K562 (cell line): ENCODE measurements around the gene TTC33. TPM values are rescaled to one million over a fixed set of nuclear protein-coding genes. Genes with fewer than 3 reads are reported as not detected.

Source experiments
- ARID3A ChIP-seq: IDR thresholded peaks from 2 replicates; pipeline ENCODE4 v1.6.1; 2012; ENCODE audit warnings: low read depth, low read length, improper control_type of control experiment, borderline replicate concordance
- BCOR ChIP-seq: fragments of 450-650 bp; IDR thresholded peaks from 2 replicates; pipeline ENCODE4 v1.6.1; 2016
- BRCA1 ChIP-seq, 2 experiments: fragments of 450-650 bp in 1 of 2; sonication (generic) in 1 of 2; formaldehyde crosslinking in 1 of 2; IDR thresholded peaks; 2 replicates each; pipeline versions ENCODE4 v1.5.0 to v1.6.1; 2017 to 2020; ENCODE audit warnings: mild to moderate bottlenecking in 1 of 2, missing genetic modification reagents in 1 of 2
- CCNT2 ChIP-seq: IDR thresholded peaks from 2 replicates; pipeline ENCODE4 v1.6.1; 2011; ENCODE audit warnings: borderline replicate concordance, low read depth, mild to moderate bottlenecking, moderate library complexity, mixed read lengths, low read length; ENCODE audit not compliant: insufficient read length; ENCODE audit errors: extremely low read depth
- KDM2B ChIP-seq: fragments of 250-450 bp; sonication (Bioruptor Pico); IDR thresholded peaks from 2 replicates; pipeline ENCODE4 v1.8.0; 2021; ENCODE audit warnings: mild to moderate bottlenecking, moderate library complexity
- KLF6 ChIP-seq: fragments of 250-450 bp; sonication (Bioruptor Pico); IDR thresholded peaks from 2 replicates; pipeline ENCODE4 v1.4.0; 2020; ENCODE audit warnings: mild to moderate bottlenecking, moderate library complexity, borderline replicate concordance
- LARP7 ChIP-seq: fragments of 450-650 bp; IDR thresholded peaks from 2 replicates; pipeline ENCODE4 v1.6.1; 2016
- NEUROD1 ChIP-seq: fragments of 150-350 bp; IDR thresholded peaks from 2 replicates; pipeline ENCODE4 v1.6.1; 2014; ENCODE audit warnings: borderline replicate concordance, low read length, low read depth; ENCODE audit not compliant: partially characterized antibody
- NR2C1 ChIP-seq, 2 experiments: fragments of 450-650 bp; IDR thresholded peaks; 2 replicates each; pipeline ENCODE4 v1.6.1; 2017; ENCODE audit warnings: mild to moderate bottlenecking in 2 of 2, antibody characterized with exemption in 1 of 2, inconsistent platforms in 1 of 2, missing compliant biosample characterization in 1 of 2, missing genetic modification characterization in 1 of 2
- POLR2AphosphoS2 ChIP-seq: IDR thresholded peaks from 2 replicates; pipeline ENCODE4 v1.6.1; 2012; ENCODE audit warnings: low read length, improper control_type of control experiment
- RBBP5 ChIP-seq: fragments of 200-600 bp; sonication (generic); IDR thresholded peaks from 2 replicates; pipeline ENCODE4 v1.6.1; 2012; ENCODE audit warnings: borderline replicate concordance, mild to moderate bottlenecking, low read length, control low read depth, inconsistent platforms; ENCODE audit not compliant: insufficient read depth, poor library complexity, severe bottlenecking
- SIX5 ChIP-seq, 2 experiments: IDR thresholded peaks; 2 replicates each; pipeline ENCODE4 v1.6.1; 2011; ENCODE audit warnings: low read length in 2 of 2, borderline replicate concordance in 1 of 2, low read depth in 1 of 2, mild to moderate bottlenecking in 1 of 2, moderate library complexity in 1 of 2; ENCODE audit not compliant: insufficient read depth in 1 of 2
- SMAD4 ChIP-seq: fragments of 250-450 bp; sonication (Bioruptor Pico); conservative IDR thresholded peaks from 2 replicates; pipeline ENCODE4 v1.8.0; 2021; ENCODE audit warnings: inconsistent platforms, mild to moderate bottlenecking, moderate library complexity
- SRSF3 ChIP-seq: fragments of 200-400 bp; formaldehyde crosslinking; IDR thresholded peaks from 2 replicates; pipeline ENCODE4 v1.6.1; 2016; ENCODE audit warnings: mild to moderate bottlenecking, low read length, moderate library complexity; ENCODE audit not compliant: insufficient read depth
- U2AF1 ChIP-seq: fragments of 200-400 bp; formaldehyde crosslinking; optimal IDR thresholded peaks from 2 replicates; pipeline ENCODE3; 2017; ENCODE audit warnings: mild to moderate bottlenecking, low read depth, low read length, moderate library complexity
- U2AF2 ChIP-seq: fragments of 200-400 bp; formaldehyde crosslinking; optimal IDR thresholded peaks from 2 replicates; pipeline ENCODE3; 2017; ENCODE audit warnings: low read depth, mild to moderate bottlenecking, low read length
- XRCC5 ChIP-seq: fragments of 200-400 bp; formaldehyde crosslinking; IDR thresholded peaks from 2 replicates; pipeline ENCODE4 v1.6.1; 2017; ENCODE audit warnings: low read depth, mild to moderate bottlenecking, low read length
- ZFP30 ChIP-seq: fragments of 250-450 bp; sonication (Bioruptor Pico); IDR thresholded peaks from 2 replicates; pipeline ENCODE4 v1.8.0; 2022; ENCODE audit warnings: moderate library complexity, mild to moderate bottlenecking, inconsistent platforms, borderline replicate concordance
- ZSCAN29 ChIP-seq: fragments of 450-650 bp; IDR thresholded peaks from 2 replicates; pipeline ENCODE4 v1.6.1; 2017
- polyA plus RNA-seq, 8 experiments: library from polyadenylated mRNA; depleted of rRNA in 4 of 8; stranded (reverse) in 5 of 8; unstranded in 3 of 8; fragments of >200 nt; fragmentation: Nextera tagmentation in 2 of 8; fragmentation: Illumina TruSeq in 1 of 8; extraction: Ambion mirVana in 2 of 8; extraction: Trizol in 1 of 8; gene quantifications; 2 replicates each; pipeline versions ENCODE4 v1.2.1 to v1.2.3, GENCODE V29; 2011 to 2014; ENCODE audit warnings: inconsistent platforms in 1 of 8, missing spikeins in 1 of 8
- total RNA-seq, 7 experiments: library from RNA; depleted of rRNA in 6 of 7; stranded (reverse); fragments of >200 nt in 6 of 7; fragmentation: Illumina TruSeq in 2 of 7; extraction: Trizol in 2 of 7; gene quantifications; 2 replicates each; pipeline versions ENCODE4 v1.2.1 to v1.2.3, GENCODE V29; 2011 to 2021; ENCODE audit warnings: low replicate concordance in 1 of 7
- TF ChIP-seq, protein P1 (sequence below): sonication (generic); formaldehyde crosslinking; IDR thresholded peaks from 2 replicates; pipeline ENCODE4 v1.8.0; 2022; ENCODE audit warnings: missing genetic modification reagents, mild to moderate bottlenecking, moderate library complexity, borderline replicate concordance
- TF ChIP-seq, protein P2 (sequence below): sonication (generic); formaldehyde crosslinking; IDR thresholded peaks from 2 replicates; pipeline ENCODE4 v1.8.1; 2023; ENCODE audit warnings: mild to moderate bottlenecking, missing genetic modification reagents

TTC33 gene
- total and polyA plus RNA-seq, 9 of the 15 experiments (the other 6 are each of a cell fraction or from before 2014, with no cell fraction given): 11.5 to 24.9 (median 21.1) TPM

- TF ChIP-seq BRCA1 (IDR thresholded peaks at IDR 0.05): no peak
- TF ChIP-seq BRCA1 (CRISPR knock-in tag; IDR thresholded peaks at IDR 0.05): peak; percentile 92; the same call in 1 of the 2 replicates
- TF ChIP-seq BCOR: peak; percentile 94
- peak; percentile 88; the same call in 1 of the 2 replicates for TF ChIP-seq XRCC5
- peak; percentile 74 for TF ChIP-seq ZSCAN29
- TF ChIP-seq SRSF3: no peak
- TF ChIP-seq CCNT2: peak; percentile 83
- no peak for TF ChIP-seq U2AF1
- peak; percentile 98 to 99 for TF ChIP-seq SIX5 (IDR thresholded peaks at IDR 0.05; ENCODE audit: borderline replicate concordance in 1 of 2, insufficient read depth in 1 of 2, low read depth in 1 of 2, low read length in 2 of 2)
- TF ChIP-seq U2AF2: no peak
- TF ChIP-seq NR2C1 (IDR thresholded peaks at IDR 0.05): peak; percentile 90
- peak; percentile 96 for TF ChIP-seq NR2C1 (tag; IDR thresholded peaks at IDR 0.05)
- TF ChIP-seq LARP7: no peak
- TF ChIP-seq ARID3A: peak; percentile 11; the same call in 1 of the 2 replicates
- TF ChIP-seq POLR2AphosphoS2: peak; percentile 88
- peak; percentile 13 for TF ChIP-seq NEUROD1
- peak; percentile 77; the same call in 1 of the 2 replicates for TF ChIP-seq KLF6 (CRISPR knock-in tag)
- peak; percentile 96 for TF ChIP-seq KDM2B (CRISPR knock-in tag)
- TF ChIP-seq, protein P1, sequence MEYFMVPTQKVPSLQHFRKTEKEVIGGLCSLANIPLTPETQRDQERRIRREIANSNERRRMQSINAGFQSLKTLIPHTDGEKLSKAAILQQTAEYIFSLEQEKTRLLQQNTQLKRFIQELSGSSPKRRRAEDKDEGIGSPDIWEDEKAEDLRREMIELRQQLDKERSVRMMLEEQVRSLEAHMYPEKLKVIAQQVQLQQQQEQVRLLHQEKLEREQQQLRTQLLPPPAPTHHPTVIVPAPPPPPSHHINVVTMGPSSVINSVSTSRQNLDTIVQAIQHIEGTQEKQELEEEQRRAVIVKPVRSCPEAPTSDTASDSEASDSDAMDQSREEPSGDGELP (CRISPR knock-in tag): peak; percentile 93
- TF ChIP-seq, protein P2, sequence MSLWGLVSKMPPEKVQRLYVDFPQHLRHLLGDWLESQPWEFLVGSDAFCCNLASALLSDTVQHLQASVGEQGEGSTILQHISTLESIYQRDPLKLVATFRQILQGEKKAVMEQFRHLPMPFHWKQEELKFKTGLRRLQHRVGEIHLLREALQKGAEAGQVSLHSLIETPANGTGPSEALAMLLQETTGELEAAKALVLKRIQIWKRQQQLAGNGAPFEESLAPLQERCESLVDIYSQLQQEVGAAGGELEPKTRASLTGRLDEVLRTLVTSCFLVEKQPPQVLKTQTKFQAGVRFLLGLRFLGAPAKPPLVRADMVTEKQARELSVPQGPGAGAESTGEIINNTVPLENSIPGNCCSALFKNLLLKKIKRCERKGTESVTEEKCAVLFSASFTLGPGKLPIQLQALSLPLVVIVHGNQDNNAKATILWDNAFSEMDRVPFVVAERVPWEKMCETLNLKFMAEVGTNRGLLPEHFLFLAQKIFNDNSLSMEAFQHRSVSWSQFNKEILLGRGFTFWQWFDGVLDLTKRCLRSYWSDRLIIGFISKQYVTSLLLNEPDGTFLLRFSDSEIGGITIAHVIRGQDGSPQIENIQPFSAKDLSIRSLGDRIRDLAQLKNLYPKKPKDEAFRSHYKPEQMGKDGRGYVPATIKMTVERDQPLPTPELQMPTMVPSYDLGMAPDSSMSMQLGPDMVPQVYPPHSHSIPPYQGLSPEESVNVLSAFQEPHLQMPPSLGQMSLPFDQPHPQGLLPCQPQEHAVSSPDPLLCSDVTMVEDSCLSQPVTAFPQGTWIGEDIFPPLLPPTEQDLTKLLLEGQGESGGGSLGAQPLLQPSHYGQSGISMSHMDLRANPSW: no peak
- TF ChIP-seq ZFP30 (CRISPR knock-in tag): no peak
- TF ChIP-seq SMAD4 (CRISPR knock-in tag): peak; percentile 69
- TF ChIP-seq RBBP5: peak; percentile 86
These were observed at the start of gene TTC33 (continued) for GRCh38 chr5:40755407-40756365.
